ENCODE data around the gene GPR108. TPM values are rescaled to one million over a fixed set of nuclear protein-coding genes. Genes with fewer than 3 reads are reported as not detected.

The GPR108 gene
- polyA plus RNA-seq, 12 donors = 20.9 to 54.1 (median 30.4) TPM; not detected in 1

DNA sequence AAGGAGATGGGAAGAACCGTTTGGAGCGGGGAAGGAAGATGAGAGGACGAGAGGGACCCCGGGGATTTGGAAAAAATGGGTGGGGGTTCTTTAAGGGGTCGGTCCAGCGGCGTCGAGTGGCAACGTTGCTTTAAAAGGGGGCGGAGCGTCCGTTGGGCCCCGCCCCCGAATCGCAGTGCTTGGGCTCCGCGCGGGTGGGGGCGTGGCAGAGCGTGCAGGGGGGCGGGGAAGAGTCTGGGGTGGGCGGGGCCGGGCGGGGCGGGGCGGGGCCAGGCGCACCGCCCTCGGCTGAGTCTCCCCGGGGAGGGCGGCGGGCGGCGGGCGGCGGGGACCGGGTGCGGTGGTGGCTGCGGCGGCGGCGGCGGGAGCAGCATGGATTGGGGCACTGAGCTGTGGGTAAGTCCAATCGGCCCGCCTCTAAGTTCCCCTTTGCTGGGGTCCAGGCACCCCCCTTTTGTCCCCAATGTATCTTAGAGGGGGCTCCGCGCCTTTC is 2.1 kb upstream of the GPR108 start, which contains the start of gene TRIP10:
TRIP10 (plus strand) TSS at position 291 of the 493 bp plus-strand sequence; CDS start at position 373, 82 bp downstream.
- peak; percentile 92 for DNase-seq

DNA sequence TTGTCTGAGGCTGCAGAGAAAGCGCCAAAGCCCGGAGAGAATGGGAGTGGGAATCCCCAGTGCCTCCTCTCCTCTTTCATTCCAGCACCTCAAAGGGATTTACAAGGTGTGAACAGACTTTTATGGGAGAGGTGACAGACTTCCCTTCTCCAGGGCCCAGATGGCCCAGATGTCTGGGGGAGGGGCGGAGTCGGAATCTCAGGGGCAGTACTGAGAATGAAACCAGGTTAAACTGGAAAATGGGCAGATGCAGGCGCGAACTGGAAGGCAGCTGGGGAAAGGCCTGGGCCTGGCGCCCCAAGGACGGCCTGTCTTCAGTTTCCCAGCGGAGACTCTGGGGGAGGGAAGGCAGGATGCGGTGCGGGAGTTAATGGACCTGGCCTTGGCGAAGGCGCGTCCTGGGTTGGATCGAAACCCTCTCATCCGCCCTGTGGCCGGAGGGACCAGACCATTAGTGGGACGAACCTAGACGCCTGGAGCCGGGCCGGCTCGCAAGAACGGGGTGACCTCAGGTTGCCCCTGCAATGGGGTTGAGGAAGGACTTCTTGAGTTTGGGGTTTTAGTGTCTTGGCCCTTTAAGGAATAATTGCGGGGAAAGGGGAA is 1.5 kb upstream of the GPR108 start:
- no peak for DNase-seq

DNA sequence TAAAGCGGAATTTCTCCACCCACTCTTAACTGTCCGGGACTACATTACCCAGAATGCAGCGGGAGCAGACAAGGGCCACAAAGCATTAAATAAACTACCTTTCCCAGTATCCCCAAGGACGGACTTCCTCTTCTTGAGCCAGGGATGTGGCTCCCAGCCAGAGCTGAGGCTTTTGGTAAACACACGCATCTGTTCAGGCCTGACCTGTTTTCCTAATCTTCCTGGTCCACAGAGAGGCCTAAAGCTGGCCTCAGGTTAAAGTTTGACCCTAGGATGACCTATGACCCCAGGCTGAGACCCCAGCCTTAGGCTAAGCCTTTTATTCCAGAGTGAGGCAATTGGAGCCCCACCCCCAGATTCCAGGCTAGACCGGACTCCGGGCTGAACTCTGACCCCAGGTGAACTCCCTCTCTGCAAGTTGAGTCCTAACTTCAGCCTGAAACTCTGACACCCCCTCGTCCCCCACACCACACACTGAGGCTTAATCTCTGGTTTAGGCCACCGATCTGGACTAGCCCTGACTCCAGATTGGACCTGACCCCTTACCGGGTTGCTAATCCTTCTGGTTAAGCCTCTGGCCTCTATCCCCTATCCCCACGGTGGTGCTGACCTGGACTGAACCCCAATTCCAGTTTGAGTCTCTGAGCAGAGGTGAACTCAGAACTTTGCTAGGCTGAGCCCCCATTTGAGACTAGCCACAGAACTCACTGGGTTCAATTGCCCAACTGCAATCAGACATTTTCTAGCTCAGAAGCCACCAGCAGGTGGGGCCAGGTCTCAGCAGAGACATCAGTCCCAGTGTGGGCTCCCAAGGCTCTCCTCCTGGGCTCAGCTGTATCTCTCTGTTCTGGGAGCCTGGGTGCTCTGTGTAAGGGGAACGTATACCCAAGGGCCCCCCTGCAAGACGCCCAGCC is 750 bp upstream of the GPR108 start:
- peak; percentile 72 for DNase-seq

DNA sequence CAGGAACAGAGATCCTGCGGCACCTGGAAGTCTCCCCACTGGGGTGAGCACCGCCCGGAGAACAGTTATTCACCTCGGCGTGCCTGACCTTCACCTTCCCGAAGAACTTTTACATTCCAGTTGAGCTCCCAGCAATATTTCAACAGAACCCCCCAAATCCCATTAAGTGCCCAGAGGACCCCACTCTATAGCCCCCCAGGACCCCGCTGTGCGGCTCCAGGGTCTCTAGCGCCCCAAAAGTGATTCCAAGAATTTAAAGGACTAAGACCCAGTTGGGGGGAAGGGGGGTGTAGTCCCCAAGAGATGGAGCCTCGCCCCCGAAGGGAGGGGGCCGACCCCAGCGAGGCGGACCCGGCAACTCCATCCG is 480 bp downstream of the GPR108 start:
- no peak for DNase-seq

DNA sequence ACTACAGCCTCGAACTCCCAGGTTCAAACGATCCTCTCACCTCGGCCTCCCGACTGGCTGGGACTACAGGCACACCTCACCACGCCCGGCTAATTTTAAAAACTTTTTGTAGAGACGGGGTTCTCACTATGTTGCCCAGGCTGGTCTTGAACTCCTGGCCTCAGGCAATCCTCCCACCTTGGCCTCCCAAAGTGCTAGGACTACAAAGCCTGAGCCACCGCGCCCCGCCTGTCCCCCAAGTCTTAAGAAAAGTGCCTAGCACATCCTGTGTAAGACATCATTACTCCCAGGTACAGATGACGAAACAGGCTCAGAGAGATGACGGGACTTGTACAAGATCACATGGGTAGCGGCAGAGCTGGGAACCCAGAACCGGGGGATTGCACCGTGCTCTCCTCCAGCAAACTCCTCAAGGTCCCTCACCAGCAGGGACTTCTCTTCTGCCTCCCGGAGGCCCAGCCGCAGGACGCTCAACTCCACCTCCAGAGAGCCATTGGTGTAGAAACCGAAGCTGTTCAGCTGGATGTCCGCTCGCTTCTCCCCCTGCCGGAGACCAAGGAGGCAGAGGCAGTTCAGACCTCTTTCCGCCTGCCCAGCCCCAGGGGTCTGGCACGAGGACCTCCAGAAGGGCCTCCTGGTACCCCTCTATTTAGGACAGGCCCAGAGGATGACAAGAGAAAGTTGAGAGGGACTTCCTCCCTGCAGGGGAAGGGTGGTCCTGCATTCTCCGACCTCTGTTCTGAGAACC is 1.0 kb downstream of the GPR108 start:
- DNase-seq = peak; percentile 76

DNA sequence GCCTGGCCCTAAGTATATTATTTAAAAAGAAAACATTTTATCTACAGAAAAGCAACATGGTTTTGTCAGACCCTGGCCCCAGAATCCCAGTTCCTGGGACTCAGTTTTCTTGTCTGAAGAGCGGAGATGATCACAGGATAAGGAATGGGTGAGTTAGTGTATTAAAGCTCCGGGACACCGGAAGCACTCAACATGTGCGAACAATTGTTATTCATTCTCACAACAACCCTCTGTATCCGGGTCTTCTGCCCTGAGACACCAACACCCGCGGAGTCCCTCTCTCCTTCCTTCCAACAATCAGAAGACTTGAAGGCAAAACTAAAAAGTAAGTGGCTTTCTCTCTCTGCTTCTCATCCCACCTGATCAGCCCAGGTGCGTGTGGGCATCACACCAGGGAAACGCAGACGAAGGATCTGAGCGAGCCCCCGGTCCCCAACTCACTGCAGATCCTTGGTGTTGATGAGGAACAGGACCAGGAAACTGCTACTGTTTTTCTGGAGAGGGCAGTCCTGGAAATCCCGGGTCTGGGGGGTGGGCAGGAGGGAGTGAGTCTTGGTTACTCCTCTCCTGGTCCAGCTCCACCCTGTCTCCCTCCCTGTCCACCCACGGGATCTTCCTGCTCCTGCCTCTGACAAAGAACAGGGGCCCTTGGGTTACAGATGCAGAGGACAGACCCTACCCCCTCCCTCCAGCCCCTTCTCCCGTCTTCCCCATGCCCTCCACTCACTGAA is 2.0 kb downstream of the GPR108 start:
- DNase-seq = no peak

DNA sequence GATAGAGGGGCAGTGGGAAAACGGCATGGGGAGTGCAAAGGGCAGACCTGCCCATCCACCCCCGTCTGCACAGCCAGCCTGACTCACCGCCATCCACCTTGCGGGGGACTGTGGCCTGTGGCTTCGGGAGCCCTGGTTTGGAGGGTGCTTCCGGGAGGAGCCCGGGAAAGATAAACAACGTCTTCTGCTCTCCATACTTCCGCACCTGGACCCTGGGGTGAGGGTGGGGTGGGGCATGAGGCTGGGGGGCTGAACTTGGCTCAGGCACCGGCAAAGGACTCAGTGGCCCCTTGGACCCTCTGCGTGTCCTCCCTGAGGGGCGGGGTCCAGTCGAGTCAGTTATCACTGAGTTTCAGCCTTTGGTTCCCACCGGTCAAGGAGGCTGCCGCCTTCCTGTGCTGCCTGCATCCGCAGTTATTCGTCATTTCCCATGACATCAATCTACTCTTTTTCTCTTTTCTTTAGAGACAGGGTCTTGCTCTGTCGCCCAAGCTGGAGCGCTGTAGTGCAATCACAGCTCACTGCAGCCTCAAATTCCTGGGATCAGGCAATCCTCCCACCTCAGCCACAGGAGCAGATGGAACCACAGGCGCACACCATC is 3.2 kb downstream of the GPR108 start:
- DNase-seq = no peak

DNA sequence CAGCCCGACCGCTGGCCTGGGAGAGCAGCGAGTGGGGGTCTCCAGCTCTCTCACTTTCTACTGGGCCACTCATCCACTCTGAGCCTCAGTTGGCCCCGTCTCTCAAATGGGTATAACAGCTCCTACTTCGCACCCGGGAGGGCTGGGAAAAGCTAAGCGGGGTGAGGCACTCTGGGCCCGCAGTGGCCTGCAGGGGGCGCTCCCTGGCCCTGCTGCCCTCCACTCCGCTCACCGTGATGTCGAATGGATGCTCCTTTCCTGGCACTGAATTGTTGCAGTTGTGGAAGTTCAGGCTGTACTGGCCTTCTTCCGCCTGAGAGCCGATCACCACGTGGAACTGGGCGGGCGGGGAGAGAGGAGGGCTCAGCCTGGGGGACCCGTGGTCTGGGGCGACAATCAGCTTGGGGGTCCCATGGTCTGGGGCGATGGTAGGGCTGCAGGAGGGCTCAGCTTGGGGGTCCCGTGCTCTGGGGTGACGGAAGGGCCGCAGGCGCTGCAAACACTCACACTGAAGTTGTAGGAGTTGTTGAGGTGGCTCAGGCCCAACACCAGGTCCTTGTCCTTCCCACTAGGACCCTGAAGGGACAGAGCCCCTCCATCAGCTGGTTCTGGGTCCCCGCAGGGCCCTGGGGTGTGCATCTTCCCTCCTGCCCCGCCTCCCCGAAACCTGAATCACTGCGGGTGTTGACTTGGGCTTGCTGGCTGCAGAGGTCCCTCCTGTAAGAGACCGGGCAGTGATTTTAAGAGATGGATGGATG is 3.9 kb downstream of the GPR108 start:
- DNase-seq = no peak

DNA sequence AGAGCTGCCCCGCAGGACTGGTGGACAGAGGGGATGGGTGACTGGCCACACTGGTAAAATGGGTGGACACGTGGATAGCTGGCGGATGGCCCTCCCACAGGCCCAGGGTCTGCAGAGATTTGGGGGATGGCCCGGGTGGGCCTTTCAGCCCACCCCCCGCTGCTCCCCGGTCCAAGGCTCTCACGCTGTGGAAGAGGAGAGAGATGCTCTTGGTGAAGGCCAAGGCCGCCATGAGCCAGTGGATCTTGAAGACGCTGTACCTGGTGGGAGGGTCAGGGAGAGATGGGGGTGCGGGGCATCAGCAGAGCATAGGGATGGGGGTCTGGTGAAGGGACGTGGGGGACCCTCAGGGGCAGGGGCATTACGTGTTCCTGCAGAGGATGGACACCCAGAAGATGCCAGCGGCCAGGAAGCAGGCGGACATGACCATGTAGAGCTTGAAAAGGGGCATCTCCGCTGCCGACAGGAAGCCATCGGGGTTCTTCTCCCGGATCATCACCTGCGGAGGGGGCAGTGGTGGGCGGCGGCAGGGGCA is 4.5 kb downstream of the GPR108 start:
- DNase-seq = no peak

DNA sequence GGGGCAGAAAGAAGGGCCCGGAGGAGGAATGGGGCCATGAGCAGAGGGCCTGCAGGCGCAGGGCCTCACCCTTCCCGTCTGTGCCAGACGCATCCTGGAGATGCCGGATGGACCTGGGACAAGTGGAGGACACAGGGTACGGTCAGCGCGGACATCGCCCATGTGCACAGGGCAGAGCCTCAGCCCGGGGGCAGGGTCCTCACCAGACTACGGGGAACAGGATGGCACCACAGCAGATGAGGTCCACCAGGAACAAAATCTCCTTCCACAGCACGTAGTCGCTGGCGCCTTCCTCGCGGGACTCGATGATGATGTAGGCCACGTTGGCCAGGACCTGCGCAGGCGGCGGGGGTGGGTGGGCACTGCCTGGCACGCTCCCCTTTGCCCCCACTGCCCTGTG is 5.6 kb downstream of the GPR108 start:
- DNase-seq = no peak

DNA sequence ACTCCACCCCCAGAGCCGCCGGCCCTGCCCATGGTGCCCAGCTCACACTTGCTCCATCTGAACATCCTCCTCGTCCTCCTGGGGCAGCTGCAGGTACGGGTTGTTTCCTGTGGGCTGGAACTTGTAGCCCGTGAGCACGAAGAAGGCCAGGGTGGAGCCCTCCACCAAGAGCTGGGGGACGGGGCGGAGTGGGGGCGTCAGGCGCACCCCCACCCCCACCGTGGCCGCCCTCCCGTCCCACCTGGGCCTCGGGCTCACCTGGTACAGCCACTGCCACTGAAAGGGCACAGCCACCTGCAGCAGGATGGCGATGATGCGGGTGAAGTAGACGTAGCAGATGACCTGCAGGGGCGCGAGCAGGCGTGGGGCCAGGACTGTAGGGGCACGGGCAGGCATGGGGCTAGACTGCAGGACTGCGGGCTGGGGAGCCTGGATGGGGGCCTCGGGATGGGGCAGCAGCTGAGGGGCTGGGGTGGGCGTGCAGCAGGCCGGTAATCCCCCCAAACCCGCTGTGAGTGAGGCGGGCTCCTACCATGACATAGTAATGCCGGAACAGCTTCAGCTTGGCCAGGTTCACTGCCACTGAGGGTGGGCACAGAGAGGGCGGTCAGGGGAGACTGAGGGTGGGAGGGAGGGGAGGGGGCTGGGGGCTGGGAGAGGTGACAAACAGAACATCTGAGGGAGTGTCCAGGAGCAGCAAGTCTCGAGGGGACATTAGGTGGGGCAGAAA is 6.3 kb downstream of the GPR108 start:
- no peak for DNase-seq

DNA sequence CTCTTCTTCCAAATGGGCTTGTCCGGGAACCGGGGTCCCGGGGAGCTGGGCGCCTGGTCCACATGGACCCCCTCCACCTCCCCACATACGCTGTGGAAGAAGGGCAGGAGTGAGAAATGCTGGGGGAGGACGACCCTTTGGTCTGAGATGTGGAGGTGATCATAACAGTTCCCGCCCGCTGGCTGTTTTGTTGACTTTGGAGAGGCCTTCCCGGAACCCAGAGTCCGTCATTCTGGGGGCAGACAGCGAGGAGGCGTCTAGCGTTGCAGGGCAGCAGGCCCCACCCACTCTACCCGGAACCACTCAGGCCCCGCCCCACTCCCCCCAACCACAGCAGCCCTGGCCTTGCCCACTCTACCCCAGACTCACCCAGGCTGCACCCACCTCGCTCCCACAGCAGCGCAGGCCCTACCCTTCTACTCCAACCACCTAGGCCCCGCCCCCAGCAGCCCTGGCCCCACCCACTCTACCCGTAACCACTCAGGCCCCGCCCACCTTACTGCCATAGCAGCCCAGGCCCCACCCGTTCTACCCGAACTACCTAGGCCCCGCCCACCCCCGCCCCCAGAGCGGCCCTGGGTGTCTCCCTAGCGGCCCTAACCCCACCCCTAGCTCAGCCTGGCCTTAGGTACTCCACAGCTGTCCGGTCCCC is 7.1 kb downstream of the GPR108 start:
- no peak for DNase-seq

DNA sequence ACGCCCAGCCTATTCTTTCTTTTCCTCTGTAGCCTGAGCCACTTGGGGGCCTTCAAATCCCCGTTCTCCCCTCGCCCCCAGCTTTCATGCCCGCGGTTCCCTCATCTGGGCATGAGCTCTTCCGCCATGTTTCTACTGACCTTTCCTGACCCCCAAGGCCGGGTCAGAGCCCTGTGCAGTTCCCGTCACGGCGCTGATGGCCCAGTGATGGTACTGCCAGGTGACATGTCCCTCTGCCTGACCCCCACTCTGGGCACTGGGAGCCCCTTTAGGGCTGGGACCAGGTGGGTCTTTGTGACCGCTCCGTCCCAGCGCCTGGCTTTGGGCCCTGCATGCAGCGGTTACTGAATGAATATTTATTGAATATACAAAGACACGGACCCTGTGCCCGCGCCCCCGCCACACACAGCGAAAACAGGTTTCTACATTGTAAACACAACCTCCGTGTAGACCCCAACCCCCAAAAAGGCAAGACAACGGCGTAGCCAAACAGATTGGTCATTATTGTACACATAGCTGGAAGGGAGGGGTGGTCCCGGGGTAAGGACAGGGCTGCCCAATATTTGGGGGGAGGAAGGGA is 7.7 kb downstream of the GPR108 start:
- DNase-seq = no peak

DNA sequence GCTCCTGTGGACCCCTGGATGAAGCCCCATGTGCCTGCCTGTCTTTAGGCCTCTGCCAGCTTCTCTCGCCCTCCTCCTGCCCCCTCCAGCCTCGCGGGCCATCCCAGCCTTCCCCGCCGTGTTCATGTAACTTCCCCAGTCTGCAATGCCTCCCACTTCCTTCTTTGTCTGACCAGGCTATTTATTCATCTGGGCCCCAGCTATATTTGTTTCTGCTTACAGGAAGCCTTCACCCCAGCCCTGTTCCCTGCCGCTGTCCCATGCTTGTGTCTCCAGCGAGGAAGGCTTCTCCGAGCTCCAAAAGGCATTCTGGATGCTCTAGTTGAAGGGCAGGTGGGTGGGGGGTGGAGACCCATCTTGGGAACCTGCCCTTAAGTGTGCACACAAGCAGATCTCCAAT is 9.0 kb downstream of the GPR108 start:
- DNase-seq = no peak

DNA sequence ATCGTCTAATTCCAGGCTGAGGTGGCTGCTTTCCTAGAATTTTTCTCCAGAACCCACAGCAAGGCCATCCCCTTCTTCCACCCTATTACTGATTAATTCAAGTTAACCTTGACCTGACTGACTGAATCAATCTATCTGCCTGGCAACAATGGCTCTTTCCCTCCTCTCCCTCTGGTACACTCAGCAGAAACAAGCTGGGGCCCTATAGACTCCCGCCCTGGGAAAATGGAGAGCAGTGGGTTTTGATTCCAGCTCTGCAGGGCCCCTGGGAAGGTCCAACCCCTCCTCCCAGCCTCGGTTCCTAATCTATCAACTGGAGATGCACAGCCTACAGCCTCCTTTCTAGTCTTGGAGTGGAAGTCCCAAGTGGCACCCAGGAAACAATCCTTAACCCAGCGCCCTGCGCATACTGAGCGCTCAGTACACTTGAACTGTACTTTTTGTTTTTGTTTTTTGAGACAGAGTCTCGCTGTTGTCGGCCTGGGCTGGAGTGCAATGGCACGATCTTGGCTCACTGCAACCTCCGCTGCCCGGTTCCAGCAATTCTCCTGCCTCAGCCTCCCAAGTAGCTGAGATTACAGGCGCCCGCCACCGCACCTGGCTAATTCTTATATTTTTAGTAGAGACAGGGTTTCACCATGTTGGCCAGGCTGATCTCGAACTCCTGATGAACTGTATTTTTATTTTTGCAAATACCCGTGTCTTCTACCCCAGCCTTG is 11.7 kb downstream of the GPR108 start:
- no peak for DNase-seq

DNA sequence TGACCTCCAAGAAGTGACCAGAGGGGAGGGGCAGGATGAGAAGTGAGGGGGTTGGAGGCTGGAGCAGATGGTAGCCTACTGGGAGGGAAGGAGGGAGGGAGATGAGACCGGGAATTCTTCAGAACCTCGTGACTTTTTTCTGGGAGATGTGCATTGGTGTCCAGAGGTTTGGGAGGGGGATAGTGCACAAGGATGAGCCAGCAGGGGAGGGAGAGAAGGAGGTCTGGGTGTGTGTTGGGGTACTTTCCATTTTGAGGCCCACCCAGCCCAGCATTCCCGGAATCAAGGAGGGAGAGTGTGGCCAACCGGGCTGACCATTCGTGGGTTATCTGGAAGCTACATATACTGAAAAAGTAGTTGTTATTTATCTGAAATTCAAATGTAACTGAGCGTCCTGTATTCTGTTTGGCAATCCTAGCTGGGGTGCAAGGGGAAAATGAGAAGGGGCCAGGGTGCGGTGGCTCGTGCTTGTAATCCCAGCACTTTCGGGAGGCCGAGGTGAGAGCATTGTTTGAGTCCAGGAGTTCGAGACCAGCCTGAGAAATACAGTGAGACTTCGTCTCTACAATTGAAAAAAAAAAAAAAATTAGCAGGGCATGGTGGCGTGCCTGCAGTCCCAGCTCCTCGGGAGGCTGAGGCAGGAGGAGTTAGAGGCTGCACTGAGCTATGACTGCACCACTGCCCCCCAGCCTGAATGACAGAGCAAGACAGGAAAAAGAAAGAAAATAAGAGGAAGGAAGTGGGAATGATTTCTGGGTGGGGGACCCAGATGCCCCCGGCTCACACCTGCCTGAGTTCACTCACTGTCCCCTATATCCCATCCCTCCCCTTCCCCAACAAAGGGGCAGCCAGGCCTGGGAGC is 12.5 kb downstream of the GPR108 start:
- no peak for DNase-seq

DNA sequence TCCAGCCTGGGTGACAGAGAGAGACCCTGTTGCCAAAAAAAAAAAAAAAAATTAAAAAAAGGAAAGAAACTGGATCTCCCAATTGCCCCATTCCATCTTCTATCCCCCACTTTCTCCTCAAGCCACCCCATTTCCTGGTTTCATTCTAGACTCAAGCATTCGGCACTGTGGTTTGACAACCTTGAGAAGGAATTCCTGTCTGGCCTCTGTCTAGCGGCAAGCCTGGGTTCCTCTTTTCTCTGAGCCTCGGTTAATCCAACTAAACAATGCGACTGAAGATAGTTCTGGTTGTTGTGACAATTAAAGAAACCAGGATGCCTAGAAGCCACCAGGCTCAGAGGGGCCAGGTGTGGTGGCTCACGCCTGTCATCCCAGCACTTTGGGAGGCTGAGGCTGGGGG is 13.6 kb downstream of the GPR108 start:
- DNase-seq = no peak
